Fibroblast of skin of left biceps (primary cell): Measurements from ENCODE around the gene ITSN1.

Source experiments
- DNase-seq, 2 experiments: peaks; one replicate each; pipeline ENCODE4 v3.0.0-alpha.2; 2013; ENCODE audit warnings: low read depth in 2 of 2

Gene ITSN1

GRCh38 chr21:33811167-33812010 lies 169.1 kb downstream of the ITSN1 start:
- DNase-seq, result no peak

GRCh38 chr21:33813832-33814365 lies 171.6 kb downstream of the ITSN1 start:
- DNase-seq, result no peak

- DNase-seq, result no peak
Observed at GRCh38 chr21:33815143-33815707, 172.9 kb downstream of the ITSN1 start.

- no peak for DNase-seq
Observed at GRCh38 chr21:33816174-33816573, 173.9 kb downstream of the ITSN1 start.

GRCh38 chr21:33817138-33817537 lies 174.8 kb downstream of the ITSN1 start:
- DNase-seq, result no peak

GRCh38 chr21:33817663-33818451 lies 175.6 kb downstream of the ITSN1 start:
- DNase-seq, result no peak

- DNase-seq, result peak in 1 of 2 experiments; percentile 6
Observed at GRCh38 chr21:33820230-33820770, 178.0 kb downstream of the ITSN1 start.

- no peak for DNase-seq
Observed at GRCh38 chr21:33820798-33821197, 178.5 kb downstream of the ITSN1 start.

- DNase-seq, result no peak
Observed at GRCh38 chr21:33821503-33822322, 179.4 kb downstream of the ITSN1 start.

- no peak for DNase-seq
Observed at GRCh38 chr21:33824156-33824941, 182.0 kb downstream of the ITSN1 start.

GRCh38 chr21:33825419-33825818 lies 183.1 kb downstream of the ITSN1 start:
- no peak for DNase-seq

- DNase-seq, result peak; percentile 28 to 36
Observed at GRCh38 chr21:33825915-33826314, 183.6 kb downstream of the ITSN1 start.

GRCh38 chr21:33828083-33828482 lies 185.8 kb downstream of the ITSN1 start:
- DNase-seq, result no peak

GRCh38 chr21:33828577-33828976 lies 186.3 kb downstream of the ITSN1 start:
- no peak for DNase-seq

GRCh38 chr21:33829844-33830243 lies 187.5 kb downstream of the ITSN1 start:
- DNase-seq, result no peak

- DNase-seq, result no peak
Observed at GRCh38 chr21:33831962-33832659, 189.8 kb downstream of the ITSN1 start.

- no peak for DNase-seq
Observed at GRCh38 chr21:33834801-33835500, 192.7 kb downstream of the ITSN1 start.

GRCh38 chr21:33835920-33836319 lies 193.6 kb downstream of the ITSN1 start:
- DNase-seq, result no peak

- DNase-seq, result no peak
Observed at GRCh38 chr21:33836408-33836807, 194.1 kb downstream of the ITSN1 start.
